ENCODE data around the gene SLA2. TPM values are rescaled to one million over a fixed set of nuclear protein-coding genes. Genes with fewer than 3 reads are reported as not detected.

SLA2 gene
- total RNA-seq = not detected in 2 replicates

GRCh38 chr20:36645998-36646397, at the start of gene SLA2:
TSS of gene SLA2 (minus strand) at chr20:36646196. CDS start at chr20:36641335, 4,861 bp downstream.

GRCh38 chr20:36605399-36606157, 40.4 kb downstream of the SLA2 start, which contains the start of gene RAB5IF:
TSS of gene RAB5IF (plus strand) at chr20:36605779. CDS start at chr20:36605952, 173 bp downstream.

GRCh38 chr20:36573103-36573797, 72.7 kb downstream of the SLA2 start, which contains the start of gene TGIF2:
TSS of gene TGIF2 (plus strand) at chr20:36573597. CDS start at chr20:36578775, 5,178 bp downstream.

Small RNA genes within 50 kb of the gene (small RNA-seq; reads per million reads assigned to genes)
- not detected for gene RF00019

Other genes with a start within 250 kb of the SLA2 start
- gene MYL9, start 104.7 kb downstream of the SLA2 start, total RNA-seq = 11.3 and 23.1 TPM in 2 replicates
- 4.4 and 5.5 TPM in 2 replicates for gene TGIF2, start 72.6 kb downstream of the SLA2 start, total RNA-seq
- 53.6 and 61.8 TPM in 2 replicates for gene RAB5IF, start 40.4 kb downstream of the SLA2 start, total RNA-seq
- 15.1 and 19.7 TPM in 2 replicates for gene NDRG3, start 99.9 kb upstream of the SLA2 start, total RNA-seq
- gene DSN1, start 127.6 kb upstream of the SLA2 start, total RNA-seq = 12.5 and 22.5 TPM in 2 replicates
- not detected in 2 replicates for gene TLDC2, start 229.9 kb upstream of the SLA2 start, total RNA-seq

All from subcutaneous preadipocyte (primary cell).